CD4-positive, alpha-beta T cell treated with Interleukin-6 for 4 hours (primary cell): ENCODE measurements around the gene UQCRH.
A peak's percentile ranks its signal among the peaks of the same experiment; 100 is the strongest.
"Not testable (repeated sequence)": the region's sequence is repeated elsewhere in the genome, so short reads cannot be mapped to it uniquely, and the experiment has no call there.

Experiments used
- DNase-seq: peaks from one replicate; pipeline ENCODE4 v3.0.0-alpha.2; 2020; ENCODE audit warnings: mixed read lengths

The UQCRH gene

DNA sequence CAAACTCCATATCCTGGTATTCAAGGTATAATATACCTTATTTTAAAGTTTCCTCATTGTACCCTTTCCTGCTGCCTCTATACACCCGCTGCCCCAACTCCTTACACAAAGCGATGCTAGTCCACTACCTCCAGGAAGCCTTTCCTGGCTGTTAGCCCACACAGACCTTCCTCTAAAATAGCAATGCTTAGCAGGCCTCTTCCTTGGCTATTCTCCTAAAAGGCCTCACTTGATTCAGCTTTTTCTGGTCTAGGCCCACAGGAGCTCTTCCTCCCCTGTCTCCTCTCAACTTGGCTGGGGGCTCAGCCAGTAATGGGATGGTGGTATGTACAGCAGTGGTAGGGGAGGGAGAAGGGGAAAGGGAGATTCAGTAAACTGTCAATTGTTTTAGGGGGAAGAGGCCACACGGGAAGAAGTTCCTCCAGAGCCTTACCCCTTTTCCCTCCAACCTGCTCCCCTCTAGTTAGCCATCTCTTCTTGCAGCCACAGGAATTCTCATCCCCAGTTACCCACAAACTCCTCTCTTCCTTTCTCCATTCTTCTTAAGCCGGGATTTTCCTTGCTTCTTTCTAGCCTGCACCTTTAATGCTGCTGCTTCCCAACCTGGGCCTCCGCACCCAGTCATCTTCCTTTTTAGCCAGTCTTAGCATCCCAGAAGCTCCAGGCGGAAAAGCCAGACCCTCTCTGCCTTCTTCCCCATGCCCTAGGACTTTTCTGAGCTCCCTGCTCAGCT is 2.7 kb upstream of the UQCRH start:
- DNase-seq = no peak

DNA sequence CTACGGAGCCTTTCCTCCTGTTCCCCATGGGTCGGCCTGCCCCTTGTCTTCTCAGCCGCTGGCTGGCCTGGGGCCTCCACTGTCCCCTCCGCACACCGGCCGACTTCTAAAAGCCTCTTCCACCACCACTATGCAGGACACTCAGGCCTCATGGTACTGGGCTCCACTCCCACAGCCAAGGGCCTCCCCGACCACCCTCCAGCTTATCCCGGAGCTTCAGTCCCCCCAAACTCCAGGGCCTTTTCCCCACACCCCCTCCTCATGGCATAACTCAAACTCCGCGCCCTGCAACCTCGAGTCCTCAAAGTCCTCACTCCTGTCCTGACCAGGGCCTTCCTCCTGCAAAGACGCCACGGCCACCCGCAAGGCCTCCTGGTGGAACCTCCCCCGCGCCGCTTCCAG is 2.1 kb upstream of the UQCRH start:
- DNase-seq = no peak

- DNase-seq = peak; percentile 55
These were observed 1.5 kb upstream of the UQCRH start for GRCh38 chr1:46301808-46302640.

GRCh38 chr1:46302641-46303037 is 859 bp upstream of the UQCRH start:
- DNase-seq = peak; percentile 33

DNA sequence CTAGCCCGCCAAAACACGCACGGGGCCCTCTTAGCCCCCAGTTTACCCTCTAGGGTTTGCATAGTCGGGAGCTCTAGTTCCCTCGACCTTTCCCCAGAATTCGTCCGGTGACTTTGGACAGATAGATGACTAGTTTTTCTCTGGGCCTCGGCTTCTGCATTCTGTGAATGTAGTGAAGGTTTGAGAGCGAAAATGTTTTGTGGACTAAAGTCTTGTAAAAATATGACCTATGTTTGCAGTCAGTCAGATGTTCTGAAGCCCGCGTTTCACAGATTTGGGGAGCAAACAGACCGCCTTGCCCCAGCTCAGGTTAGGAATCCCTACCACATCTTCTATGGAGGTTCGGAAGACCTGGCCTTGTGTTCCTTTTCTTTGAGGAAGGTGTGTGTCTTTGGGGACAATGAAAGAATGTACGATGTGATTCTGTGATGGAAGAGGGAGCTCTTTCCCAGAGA is 401 bp downstream of the UQCRH start:
- DNase-seq = no peak

- no peak for DNase-seq
These were observed 2.6 kb downstream of the UQCRH start for GRCh38 chr1:46306159-46306530.

DNA sequence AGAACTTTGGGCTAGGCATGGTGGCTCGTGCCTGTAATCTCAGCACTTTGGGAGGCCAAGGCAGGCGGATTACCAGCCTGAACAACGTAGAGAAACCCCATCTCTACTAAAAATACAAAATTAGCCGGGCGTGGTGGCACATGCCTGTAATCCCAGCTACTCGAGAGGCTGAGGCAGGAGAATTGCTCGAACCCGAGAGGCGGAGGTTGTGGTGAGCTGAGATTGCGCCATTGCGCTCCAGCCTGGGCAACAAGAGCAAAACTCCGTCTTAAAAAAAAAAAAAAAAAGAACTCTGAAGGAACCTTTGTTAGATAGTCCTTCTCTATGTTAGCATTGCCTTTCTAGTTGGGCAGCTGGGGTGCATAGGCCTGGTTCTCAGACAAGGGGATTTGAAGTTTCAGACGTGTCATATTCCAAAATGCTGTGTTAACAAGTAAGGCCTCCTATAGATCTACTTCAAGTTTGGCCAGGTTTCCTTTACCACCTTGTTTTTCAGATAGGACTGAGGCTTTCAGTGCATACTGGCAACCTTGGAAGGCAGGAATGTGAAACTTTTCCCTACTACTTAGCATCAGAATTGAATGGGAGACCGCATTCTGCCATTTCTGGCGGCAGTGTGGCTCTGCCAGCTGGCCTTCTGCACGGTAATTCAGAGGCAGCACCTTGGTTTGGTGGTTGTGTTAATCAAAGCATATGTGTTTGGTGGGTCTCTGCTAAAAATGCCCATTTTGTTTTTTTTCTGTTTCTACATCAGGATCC is 6.1 kb downstream of the UQCRH start:
- DNase-seq = no peak

DNA sequence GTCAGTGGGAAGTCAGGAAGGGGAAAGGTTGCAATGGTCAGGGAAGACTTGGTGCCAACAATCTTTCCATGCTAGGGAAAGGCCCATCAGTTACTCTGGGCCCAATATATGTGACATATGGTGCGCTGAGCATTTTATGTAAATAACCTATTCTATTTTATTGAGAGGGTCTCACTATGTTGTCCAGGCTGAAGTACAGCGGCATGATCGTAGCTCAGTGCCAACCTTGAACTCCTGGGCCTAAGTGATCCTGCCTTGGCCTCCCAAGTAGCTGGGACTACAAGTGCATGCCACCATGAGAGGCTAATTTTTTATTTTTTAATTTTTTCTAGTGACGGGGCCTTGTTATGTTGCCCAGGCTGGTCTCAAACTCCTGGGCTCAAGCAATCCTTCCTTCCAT is 6.8 kb downstream of the UQCRH start:
- DNase-seq = no peak

- no peak for DNase-seq
These were observed 12.3 kb downstream of the UQCRH start for GRCh38 chr1:46315669-46316403.

DNA sequence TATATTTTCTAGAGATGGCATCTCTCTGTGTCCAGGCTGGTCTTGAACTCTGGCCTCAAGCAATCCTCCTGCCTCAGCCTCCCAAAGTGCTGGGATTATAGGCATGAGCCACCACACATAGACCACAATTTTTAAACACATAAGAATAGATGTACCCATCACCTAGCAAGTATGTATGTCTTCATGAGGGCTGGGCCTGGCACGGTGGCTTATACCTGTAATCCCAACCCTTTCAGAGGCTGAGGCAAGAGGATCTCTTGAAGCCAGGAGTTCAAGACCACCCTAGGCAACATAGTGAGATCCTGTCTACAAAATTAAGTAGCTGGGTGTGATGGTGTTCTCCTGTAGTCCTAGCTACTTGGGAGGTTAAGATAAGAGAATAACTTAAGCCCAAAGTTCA is 13.8 kb downstream of the UQCRH start:
- no peak for DNase-seq

DNA sequence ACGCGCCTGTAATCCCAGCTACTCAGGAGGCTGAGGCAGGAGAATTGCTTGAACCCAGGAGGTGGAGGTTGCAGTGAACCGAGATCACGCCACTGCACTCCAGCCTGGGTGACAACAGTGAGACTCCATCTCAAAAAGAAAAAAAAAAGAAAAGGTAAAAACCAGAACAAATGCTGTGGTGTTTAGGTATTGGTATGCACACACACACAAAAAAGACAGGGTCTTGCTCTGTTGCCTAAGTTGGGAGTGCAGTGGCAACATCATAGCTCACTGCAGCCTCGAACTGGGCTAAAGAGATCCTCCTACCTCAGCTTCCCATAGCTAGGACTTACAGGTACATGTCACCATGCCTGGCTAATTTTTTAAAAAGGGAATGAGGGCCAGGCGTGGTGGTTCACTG is 15.8 kb downstream of the UQCRH start:
- not testable (repeated sequence) for DNase-seq

GRCh38 chr1:46319960-46320914 is 16.7 kb downstream of the UQCRH start:
- DNase-seq = not testable (repeated sequence)

DNA sequence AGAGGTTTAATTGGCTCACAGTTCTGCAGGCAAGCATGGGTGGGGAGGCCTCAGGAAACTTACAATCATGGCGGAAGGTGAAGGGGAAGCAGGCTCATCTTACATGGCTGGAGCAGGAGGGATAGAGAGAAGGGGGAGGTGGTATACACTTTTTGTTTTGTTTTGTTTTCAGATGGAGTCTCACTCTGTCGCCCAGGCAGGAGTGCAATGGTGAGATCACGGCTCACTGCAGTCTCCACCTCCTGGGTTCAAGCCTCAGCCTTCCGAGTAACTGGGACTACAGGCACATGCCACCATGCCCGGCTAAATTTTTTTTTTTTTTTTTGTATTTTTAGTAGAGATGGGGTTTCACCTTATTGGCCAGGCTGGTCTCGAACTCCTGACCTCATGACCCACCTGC is 18.7 kb downstream of the UQCRH start:
- not testable (repeated sequence) for DNase-seq

DNA sequence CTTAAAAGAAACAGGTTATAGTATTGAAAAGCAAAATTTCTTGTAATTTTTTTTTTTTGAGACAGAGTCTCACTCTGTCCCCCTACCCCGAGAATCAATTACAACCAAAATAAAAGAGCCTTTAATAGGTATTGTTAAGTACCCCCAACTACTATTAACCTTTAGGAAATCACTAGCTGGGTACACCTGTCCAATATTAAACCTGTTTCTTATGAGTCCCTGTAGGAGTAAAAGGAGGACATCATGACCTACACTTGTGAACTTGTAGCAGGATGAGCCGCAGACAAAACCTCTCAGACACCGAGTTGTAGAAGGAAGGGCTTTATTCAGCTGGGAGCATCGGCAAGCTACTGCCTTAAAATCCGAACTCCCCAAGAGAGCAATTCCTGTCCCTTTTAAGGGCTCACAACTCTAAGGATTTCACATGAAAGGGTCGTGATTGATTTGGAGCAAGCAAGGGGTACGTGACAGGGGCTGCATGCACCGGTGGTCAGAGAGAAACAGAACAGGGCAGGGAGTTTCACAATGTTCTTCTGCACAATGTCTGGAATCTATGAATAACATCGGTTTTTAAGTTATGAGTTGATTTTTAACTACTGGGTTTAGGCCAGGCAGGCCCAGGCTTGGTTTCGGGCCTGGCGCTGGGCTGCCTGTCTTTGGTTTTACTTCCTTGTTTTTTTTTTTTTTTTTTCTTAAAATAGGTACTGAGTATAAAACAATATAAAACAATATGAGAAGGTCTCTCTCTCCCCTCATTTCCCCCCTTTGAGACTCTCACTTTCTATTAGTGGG is 22.0 kb downstream of the UQCRH start:
- DNase-seq = not testable (repeated sequence)

GRCh38 chr1:46328182-46328581 is 24.7 kb downstream of the UQCRH start:
- not testable (repeated sequence) for DNase-seq

DNA sequence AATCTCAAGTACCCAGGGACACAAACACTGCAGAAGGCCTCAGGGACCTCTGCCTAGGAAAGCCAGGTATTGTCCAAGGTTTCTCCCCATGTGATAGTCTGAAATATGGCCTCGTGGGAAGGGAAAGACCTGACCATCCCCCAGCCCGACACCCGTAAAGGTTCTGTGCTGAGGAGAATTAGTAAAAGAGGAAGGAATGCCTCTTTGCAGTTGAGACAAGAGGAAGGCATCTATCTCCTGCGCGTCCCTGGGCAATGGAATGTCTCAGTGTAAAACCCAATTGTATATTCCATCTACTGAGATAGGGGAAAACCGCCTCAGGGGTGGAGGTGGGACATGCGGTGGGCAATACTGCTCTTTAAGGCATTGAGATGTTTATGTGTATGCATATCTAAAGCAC is 26.3 kb downstream of the UQCRH start:
- not testable (repeated sequence) for DNase-seq

- not testable (repeated sequence) for DNase-seq
These were observed 26.9 kb downstream of the UQCRH start for GRCh38 chr1:46330381-46330780.

GRCh38 chr1:46331786-46332540 is 28.5 kb downstream of the UQCRH start:
- not testable (repeated sequence) for DNase-seq

- DNase-seq = no peak
These were observed 30.0 kb downstream of the UQCRH start for GRCh38 chr1:46333300-46334029.
